GM13977 (cell line): Measurements from ENCODE around the gene UBE2I.

Source experiments
- DNase-seq: peaks from one replicate; pipeline ENCODE4 v3.0.0; 2012; ENCODE audit warnings: low spot score
- CTCF ChIP-seq: IDR thresholded peaks from 2 replicates; pipeline ENCODE4 v1.5.1; 2012; ENCODE audit warnings: mild to moderate bottlenecking, control low read depth; ENCODE audit not compliant: insufficient read depth; ENCODE audit errors: extremely low read depth, missing control alignments
- in situ Hi-C: fragments of 300-500 bp; cut with MboI; formaldehyde crosslinking; loops from one replicate; pipeline ENCODE4 v1.12.0; 2022; ENCODE audit warnings: low sequenced_read_pairs, low pct_unique_long_range_greater_than_20kb, mixed read lengths, inconsistent platforms; ENCODE audit not compliant: unreplicated experiment

Gene UBE2I

DNA sequence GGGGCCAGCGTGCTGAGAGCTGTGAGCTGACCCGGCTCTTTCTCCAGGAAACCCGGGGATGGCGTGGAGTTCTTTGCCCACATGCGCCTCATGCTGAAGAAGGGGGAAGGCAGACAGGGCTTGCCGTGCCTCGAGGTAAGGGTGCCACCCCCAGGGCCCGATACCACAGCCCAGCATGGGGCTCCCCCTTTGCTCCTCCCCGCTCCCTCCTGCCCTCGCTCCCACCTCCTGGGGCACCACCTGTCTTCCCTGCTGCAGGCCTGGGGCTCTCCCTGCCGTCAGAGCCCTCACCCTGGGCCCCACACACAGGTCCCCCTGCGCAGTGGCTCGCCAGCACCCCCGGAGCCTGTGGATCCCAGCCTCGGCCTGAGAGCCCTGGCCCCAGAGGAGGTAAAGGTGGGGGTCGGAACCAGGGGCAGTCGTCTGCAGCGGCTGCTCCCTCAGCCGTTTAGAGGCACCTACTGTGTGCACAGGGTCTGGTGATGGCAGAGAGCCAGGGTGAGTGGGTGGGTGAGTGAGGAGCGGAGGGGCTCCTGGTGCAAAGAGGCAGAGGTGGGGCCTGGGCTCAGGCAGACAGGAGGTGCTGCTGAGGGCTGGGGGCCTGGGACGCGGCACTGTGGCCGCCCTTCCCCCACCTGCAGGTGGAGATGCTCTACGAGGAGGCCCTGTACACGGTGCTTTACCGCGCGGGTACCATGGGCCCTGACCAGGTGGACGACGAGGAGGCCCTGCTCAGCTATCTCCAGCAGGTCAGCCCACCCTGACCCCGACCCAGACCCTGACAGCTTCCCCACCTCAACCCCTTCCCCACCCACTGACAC, 29.6 kb downstream of the UBE2I start:
- in situ Hi-C loops: no loop called here
- DNase-seq: no peak
- no peak for TF ChIP-seq CTCF

DNA sequence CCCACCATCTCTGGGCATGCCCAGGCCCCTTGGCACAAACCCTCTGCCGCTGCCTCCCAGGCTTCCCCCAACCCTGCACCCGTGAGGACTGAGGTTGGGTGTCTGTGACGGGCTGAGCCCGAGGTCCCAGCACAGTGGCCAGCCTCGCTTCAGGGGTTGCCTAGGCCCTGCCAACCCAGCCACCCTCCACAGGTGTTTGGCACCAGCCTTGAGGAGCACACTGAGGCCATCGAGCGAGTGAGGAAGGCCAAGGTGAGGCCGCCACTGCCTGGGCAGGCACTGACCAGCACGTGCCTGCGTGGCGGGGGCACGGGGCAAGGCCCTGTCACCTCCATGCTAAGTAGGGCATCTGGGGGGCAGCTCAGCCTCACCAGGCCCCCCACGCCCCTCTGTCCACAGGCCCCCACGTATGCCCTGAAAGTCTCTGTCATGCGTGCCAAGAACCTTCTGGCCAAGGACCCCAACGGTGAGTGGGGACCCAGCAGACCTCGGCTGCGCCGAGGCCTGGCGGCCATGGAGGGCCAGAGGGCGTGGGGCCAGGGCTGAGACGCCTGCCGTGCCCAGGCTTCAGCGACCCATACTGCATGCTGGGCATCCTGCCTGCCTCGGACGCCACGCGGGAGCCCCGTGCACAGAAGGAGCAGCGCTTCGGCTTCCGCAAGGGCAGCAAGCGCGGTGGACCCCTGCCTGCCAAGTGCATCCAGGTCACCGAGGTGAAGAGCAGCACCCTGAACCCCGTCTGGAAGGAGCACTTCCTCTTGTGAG, 31.5 kb downstream of the UBE2I start:
- no peak for TF ChIP-seq CTCF
- DNase-seq: no peak
- in situ Hi-C loops: no loop called here

DNA sequence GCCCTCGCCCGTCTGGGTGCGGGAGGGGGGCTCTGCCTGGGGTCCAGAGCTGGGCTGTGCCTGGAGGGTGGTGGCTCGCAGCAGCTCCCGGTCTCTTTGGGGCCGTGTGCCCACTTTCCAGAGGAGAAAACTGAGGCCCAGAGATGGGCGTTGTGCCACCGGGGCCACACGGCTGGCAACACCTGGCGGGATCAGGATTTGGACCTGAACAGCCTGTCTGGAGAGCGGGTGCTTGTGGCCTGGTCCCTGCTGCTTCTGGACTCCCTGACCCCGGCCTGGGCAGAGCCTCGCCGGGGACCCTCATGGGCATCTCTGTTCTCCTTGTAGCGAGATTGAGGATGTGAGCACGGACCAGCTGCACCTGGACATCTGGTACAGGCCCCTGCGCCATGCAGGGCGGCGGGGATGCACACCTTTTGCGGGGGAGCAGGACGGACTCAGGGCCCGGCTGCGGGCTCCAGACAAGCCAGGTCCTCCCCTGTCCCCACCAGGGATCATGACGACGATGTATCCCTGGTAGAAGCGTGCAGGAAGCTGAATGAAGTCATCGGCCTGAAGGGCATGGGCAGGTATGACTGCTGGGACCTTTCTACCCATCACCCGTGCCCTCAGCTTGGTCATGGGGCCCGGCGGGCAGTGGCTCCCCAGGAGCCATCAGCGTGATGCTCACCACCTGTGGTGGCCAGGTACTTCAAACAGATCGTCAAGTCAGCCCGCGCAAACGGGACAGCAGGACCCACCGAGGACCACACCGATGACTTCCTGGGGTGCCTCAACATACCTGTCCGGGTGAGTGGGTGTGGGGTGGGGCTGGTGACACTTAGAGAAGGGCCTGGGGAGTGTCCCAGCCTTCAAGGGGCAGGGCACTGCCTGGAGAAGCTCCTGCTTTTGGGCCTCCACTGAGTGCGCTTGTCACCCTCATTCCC, 32.3 kb downstream of the UBE2I start:
- in situ Hi-C loops: no loop called here
- DNase-seq: no peak
- no peak for TF ChIP-seq CTCF

GRCh38 chr16:1342526-1343427, 33.3 kb downstream of the UBE2I start:
- in situ Hi-C loops: no loop called here
- no peak for TF ChIP-seq CTCF
- peak; percentile 100 for DNase-seq

- no peak for DNase-seq
- no peak for TF ChIP-seq CTCF
- in situ Hi-C loops: no loop called here
Observed at GRCh38 chr16:1343428-1344242, 34.2 kb downstream of the UBE2I start.
